HuH-7 (cell line): Measurements from ENCODE around the gene DNLZ.

Experiments used
- DNase-seq: peaks from one replicate; pipeline ENCODE4 v3.0.0; 2011; ENCODE audit warnings: low spot score

The DNLZ gene

GRCh38 chr9:136343121-136343883 is 20.2 kb downstream of the DNLZ start:
- DNase-seq, result no peak

DNA sequence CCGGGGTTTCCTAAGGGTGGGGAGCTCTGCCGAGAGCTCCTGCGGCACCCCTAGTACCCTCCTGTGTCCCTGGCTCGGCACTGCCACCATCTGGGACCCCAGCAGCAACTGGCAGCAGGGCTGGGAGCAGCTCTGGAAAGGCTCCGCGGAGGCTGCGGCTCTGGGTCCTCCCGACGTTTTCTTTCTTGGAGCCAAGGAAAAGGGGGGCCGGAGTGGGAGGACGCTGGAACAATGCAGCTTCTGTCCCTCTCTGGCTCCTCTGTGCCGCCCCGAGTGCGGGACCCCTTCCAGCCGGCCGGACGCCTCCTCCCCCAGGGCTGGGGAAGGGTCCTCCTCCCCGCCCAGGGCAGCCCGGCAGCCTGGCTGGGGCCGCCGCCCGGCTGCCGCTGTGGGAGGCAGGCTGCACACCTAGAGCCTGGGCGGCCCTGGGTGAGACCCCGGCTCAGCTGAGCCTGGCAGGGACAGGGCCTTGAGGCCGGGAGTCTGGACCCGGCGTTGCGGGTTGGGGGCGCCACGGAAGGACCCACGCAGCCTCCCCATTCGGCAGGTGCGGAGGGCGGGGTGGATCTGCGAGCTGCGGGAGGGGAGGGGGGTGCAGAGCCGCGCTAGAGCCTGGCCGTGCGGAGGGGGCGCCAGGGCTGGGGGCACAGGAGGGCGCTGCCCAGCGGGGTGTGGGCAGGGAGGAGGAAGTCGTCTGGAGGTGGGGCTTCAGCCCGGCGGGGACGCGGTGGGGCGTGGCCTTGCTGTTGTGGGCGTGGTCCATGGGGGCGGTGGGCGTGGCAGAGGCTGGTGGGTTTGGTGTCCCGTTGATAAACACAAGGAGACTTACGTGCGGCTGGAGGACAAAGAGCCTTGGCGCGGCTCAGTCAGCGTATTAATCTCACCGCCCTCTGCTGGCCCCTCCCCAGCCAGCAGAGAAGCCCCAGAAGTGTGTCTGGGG is 21.1 kb downstream of the DNLZ start:
- DNase-seq, result no peak

GRCh38 chr9:136341769-136342168 is 21.8 kb downstream of the DNLZ start:
- DNase-seq, result no peak

DNA sequence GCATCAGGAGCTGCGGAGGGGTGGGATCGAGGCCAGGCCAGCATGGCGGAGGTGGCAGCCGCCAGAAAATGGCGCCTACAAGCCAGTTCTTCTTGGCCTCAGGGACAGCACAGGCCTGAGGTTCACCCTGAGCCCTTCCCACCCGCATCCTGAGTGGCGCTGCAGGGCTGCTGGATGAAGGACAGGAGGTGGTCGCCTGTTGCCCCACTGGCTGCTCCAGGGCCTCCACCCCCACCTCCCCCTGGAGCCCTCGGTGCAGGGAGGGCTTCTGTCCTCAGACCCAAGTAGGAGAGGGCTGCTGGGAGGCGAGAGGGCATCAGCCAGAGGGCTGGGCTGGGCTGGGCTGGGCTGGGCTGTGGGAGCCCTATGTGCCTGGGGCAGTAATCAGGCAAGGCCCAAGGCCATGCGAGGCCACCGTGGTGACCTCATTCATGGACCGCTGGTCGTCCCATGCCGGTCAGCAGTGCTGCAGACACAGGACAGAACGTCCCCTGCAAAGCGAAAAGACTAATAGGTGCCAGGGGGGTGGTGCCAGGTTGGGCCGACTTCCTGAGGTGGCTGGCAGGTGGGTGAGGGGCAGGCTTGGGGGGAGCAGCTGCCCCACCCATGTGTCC is 22.4 kb downstream of the DNLZ start:
- DNase-seq, result no peak

GRCh38 chr9:136340356-136341041 is 23.0 kb downstream of the DNLZ start:
- no peak for DNase-seq

DNA sequence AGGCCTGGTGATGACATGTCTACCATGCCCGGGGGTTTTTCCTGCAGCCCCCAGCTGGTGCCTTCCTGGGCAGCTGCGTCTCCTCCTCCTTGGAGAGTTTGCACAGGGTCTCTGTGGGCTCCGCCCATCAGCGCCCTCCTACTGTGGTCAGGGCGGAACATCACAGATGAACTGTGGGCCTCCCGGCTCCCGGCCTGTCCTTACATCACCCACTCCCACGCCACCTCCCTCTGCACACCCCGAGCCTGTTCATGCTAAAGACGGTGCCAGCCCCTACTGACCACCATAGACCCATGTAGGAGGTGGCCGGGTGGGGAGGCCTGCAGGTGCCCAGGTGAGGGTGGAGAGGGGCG is 23.6 kb downstream of the DNLZ start:
- no peak for DNase-seq

GRCh38 chr9:136339173-136339957 is 24.2 kb downstream of the DNLZ start:
- DNase-seq, result peak; percentile 97

GRCh38 chr9:136338511-136338910 is 25.0 kb downstream of the DNLZ start:
- no peak for DNase-seq

- no peak for DNase-seq
These were observed 25.8 kb downstream of the DNLZ start for GRCh38 chr9:136337416-136338395.

- DNase-seq, result no peak
These were observed 26.7 kb downstream of the DNLZ start for GRCh38 chr9:136336881-136337280.

DNA sequence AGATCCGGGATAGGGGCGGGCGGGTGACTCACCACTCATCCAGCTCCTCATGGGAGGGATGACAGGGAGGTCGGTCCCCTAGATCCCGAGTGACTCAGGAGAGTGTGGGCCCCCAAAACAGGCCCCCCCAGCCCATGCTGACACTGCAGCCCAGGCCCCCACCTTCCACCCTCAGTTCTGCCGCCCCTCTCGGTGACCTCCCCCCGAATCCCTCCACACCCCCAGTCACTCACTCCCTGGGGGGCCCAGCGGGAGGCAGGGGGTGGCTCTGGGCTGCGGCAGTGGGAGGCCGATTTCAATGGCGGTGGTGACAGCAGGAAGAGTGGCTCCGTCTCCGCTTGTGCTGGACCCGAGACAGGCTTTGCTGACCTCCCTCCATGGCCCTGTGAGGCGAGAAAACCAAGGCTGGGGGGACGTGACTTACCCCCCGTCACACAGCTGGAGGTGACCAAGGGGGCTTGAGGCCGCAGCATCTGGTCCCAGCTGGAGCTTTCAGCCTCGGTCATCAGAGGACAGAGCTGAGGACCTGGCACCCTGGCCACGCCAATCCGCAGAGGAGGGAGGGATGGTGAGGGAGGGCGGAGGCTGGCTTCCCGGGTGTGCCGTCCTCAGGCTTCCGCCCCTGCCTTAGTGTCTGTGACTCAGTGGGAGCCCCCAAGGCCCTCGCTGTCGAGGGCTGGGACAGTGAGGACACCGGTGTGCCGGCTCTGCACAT is 27.2 kb downstream of the DNLZ start:
- no peak for DNase-seq

- DNase-seq, result no peak
These were observed 28.0 kb downstream of the DNLZ start for GRCh38 chr9:136335296-136336155.

DNA sequence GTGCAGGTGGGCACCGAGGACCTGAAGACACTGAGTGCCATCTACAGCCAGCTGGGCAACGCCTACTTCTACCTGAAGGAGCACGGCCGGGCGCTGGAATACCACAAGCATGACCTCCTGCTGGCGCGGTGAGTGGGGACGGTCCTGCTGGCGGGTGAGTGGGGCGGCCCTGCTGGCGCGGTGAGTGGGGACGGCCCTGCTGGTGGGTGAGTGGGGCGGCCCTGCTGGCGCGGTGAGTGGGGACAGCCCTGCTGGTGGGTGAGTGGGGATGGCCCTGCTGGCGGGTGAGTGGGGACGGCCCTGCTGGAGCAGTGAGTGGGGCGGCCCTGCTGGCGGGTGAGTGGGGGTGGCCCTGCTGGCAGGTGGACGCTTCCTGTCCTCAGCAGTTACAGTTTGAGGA is 29.0 kb downstream of the DNLZ start:
- DNase-seq, result no peak

- no peak for DNase-seq
These were observed 30.1 kb downstream of the DNLZ start for GRCh38 chr9:136333486-136333885.

DNA sequence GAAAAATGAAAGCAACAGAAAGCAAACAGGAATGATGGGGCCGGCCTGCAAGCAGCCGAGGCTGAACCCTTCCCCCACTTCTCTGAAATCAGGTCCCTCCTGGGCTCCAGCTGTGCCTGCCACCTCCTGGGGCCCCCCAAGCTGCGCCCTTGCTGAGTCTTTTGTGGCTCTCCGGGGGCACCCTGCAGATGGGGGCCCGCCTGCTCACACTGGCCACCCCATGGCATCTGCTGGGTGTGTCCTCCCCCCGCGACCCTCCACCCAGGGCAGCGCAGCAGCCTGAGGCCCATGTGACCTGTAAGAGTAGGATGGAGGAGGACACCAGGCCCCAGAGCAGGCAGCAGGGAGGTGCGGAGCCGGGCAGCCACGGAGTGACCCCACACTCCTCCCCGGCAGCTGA is 30.5 kb downstream of the DNLZ start:
- no peak for DNase-seq

GRCh38 chr9:136332482-136332983 is 31.0 kb downstream of the DNLZ start:
- DNase-seq, result no peak

DNA sequence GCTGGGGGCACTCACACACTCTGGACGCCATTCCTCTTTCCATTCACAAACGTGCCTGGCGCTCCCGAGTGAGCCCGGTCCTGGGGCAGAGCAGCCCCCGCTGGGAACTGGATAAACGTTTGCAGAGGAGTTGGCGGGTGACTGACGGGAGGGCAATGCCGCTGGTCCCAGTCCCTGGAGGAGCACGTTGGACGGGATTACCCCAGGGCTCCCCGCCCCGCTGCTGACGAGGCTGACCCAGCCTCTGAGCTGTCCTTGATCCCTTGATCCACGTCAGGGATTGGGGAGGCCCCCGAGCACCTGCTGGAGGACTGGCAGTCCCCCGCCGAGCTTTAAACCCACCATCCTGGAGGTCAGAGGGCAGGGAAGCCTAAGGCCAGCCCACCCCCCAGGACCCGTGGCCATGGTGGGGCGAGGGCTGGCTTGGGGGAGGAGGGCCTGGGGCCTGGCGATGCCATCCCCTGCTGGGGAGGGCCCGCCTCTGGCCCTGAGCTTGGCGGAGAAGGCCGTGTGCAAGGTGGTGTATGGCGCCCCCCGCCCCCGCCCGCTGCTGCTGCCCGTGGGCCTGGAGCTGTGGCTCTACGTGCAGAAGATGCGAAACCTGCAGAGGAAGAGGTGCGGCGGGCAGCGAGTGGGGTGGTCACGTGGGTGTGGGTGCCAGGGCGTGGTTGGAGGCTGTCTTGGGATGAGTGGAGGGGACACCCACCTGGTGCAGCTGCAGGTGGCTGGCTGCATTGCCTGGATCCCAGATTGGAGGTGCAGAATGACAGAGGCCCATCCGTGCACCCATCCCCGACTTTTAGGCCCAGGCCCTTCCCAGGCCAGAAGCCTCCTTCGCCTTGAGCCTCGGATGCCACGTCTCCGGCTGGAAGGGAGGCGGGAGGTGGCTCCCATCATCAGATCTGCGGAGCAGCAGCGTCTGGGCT is 31.7 kb downstream of the DNLZ start:
- DNase-seq, result no peak
